Activated gamma-delta T cell treated with anti-CD3 and anti-CD28 coated beads, Interleukin-2, amount 50 U/mL, for 16 hours (primary cell): ENCODE measurements around the gene EGFL7.

Experiments used
- DNase-seq: peaks from one replicate; pipeline ENCODE4 v3.0.0-alpha.2; 2020; ENCODE audit warnings: low read depth

Gene EGFL7

GRCh38 chr9:136659861-136660784 is 2.6 kb upstream of the EGFL7 start:
- DNase-seq, result no peak

- DNase-seq, result no peak
Measured at GRCh38 chr9:136660971-136661550, 1.7 kb upstream of the EGFL7 start.

DNA sequence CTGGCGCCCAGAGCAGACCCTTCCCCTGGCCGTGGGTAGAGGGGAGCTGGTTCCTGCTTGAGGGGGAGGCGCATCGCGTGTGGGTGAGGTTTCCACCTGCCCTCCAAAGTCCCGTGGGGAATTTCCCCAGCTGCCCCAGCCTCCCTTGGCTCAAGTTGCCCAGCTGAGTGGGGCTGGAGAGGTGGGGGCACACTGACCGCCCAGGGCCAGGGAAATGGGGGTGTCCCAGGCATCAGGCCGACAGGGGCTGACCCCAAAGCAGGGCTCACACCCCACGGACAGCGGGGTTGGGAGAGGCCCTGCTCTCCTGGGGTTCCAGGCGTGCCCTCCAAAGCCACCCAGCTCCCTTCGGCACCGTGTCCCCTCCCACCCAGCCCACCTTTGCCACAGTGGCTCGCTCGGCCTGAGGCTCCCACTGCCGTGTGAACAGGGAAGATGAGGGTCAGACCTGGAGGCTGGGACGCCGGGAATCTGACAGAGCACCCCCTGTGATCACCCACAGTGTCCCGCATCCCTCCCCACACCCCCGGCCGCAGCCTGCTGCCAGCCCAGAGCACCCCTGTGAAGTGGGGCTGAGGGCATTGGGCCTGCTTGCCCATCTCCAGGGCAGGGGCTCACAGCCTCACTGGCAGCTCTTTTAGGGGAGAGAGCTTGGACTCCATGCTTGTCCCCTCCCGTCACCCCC is 933 bp upstream of the EGFL7 start:
- no peak for DNase-seq

DNA sequence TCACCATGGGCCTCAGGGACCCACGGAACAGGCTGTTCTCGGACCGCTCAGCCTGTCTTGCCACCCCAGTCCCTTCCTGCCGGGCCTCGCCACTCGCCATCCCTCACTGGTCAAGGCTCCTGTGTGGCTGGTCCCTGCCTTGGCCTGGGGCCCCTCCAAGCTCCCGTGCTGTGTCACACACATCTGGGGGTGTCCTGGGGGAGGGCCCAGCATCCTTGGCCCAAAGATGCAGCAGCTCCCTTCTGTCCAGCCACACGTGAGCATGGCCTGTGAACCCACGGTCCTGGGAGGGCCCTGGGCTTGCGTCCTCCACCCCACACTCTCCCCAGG is 425 bp upstream of the EGFL7 start:
- DNase-seq, result no peak

DNA sequence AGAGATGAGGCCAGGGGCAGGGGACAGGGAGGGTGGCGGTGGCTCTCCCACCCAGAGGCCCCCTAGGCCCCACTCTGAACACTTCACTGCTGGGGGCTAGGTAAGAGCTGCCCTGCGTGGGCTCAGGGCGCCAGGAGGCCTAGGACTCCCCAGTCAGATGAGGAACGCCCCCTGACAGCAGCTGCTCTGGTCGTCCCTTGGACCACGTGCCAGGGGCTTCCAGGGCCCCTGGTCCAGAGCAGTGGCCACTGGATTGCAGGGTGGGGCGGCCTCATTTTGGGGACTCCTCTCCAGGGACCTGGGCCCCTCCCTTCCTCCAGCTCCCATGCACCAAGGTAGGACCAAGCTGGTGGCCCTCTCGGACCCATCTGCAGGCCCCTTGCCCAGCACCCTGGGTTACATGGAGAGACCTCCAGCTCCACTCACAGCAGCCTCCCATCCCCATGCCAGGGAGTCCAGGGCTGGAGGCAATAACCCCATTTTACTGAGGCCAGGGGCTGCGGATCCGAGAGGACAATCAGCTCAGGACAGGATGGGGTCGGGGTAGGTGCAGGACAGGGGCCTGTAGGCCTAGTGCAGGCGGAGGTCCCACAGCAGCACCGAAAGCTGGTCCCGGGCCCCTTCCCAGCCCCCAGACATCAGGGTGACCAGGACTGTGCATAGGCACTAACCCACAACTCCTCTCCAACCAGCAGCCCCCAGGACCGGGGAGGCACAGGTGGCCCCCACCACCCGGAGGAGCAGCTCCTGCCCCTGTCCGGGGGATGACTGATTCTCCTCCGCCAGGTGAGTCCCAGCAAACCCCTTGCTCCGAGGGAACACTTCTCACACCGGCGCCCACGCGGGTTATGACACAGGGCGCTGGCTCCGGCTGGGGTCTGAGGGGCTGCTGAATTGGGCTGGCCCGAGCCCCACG is 1.5 kb downstream of the EGFL7 start:
- DNase-seq, result no peak

- DNase-seq, result no peak
Measured at GRCh38 chr9:136665111-136665703, 2.5 kb downstream of the EGFL7 start.

GRCh38 chr9:136665704-136666371 is 3.1 kb downstream of the EGFL7 start:
- DNase-seq, result no peak

DNA sequence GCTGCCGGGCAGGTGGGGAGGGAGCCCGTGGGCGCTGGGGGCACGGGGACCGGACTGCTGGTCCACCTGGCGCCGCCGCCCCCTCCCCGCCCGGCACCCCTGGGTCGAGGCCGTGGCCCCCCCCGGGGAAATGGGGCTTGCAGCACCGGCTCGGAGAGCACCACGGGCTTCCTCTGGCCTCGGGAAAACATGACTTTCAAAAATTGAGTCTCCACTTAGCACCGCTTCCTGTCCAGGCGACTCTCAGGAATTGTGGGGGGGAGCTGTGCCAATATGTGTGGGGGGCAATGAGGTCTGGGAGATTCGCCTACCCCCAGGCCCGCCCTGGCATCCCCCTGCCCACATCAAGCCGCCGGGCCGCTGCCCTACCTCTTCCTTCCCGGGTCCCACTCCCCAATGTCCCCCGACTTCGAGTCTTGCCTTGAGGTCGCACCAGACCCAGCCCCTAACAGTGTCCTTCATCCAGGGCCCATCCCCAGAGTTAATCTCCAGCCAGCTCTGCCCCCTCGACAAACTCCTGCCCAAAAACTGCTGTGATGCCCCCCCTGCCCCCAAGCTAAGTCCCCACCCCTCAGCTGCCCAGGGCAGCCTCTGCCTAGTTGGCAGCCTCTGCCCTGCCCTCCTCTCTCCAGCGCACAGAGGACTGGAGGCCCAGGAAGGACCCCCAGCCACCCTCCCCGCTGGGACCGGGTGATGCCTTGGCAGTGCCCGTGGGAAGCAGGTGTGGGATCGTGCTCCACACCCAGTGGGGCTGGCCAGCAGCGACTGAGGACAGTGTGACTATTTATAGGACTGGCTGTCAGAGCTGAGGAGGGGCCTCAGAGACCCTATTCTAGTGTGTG is 3.9 kb downstream of the EGFL7 start:
- no peak for DNase-seq

DNA sequence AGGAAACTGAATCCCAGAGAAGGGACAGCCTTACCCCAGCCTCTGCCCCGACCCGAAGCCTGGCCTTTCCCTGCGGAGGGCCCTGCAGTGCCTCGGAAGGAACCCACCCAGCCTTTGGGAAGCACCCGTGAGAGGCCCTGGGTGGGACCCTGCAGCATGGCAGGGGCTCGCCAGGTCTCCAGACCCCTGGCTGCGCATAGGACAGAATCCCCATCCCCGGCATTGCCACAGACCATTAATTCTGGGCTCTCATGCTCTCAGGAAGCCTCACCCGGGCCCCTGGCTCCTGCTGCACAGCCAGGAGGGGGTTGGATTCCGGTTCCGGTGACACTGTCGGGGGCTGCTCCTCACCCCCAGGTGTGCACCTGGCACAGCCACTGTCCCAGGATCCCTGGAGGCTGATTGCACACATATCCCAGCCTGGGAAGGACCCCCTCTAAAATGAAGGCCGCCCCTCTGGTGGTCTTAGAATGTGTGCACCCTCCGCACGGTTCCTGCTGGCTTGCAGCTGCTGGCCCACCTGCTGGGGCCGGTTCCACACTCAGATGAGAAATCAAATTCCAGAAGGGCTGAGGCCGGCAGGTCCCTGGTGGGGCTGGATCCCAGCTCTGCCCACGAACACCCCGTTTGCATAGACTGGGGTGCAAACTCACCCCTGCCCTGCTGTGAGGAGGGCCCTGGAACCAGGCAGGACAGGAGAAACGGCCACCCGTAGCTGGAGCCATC is 4.7 kb downstream of the EGFL7 start:
- DNase-seq, result no peak

DNA sequence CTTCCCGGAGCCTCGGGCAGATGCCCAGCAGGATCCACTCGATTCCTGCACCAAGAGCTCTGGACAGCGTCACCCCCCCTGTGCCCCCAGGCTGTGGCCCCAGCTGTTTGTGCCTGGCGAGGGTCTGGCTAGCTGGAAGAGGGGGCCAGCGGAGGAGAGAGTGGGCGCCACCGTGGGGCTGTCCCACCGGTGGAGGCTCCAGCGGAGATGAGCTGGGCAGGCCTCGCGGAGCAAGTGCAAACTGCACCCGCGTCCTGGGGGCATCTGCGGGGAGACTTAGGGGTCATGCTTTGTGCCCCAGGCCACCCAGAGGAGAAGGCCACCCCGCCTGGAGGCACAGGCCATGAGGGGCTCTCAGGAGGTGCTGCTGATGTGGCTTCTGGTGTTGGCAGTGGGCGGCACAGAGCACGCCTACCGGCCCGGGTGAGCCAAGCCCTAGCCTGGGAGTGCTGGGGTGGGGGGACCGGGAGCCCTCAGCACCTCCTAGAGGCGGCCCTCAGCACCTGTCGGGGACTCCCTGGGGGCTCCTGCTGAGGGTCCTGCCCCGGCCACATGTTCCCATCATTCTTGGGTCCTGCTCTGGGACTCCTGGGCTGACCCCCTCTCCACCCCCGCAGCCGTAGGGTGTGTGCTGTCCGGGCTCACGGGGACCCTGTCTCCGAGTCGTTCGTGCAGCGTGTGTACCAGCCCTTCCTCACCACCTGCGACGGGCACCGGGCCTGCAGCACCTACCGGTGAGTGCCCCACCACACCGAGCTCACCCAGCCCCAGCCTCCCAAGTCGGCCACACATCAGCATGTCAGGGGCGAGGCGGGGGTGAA is 5.4 kb downstream of the EGFL7 start:
- no peak for DNase-seq

DNA sequence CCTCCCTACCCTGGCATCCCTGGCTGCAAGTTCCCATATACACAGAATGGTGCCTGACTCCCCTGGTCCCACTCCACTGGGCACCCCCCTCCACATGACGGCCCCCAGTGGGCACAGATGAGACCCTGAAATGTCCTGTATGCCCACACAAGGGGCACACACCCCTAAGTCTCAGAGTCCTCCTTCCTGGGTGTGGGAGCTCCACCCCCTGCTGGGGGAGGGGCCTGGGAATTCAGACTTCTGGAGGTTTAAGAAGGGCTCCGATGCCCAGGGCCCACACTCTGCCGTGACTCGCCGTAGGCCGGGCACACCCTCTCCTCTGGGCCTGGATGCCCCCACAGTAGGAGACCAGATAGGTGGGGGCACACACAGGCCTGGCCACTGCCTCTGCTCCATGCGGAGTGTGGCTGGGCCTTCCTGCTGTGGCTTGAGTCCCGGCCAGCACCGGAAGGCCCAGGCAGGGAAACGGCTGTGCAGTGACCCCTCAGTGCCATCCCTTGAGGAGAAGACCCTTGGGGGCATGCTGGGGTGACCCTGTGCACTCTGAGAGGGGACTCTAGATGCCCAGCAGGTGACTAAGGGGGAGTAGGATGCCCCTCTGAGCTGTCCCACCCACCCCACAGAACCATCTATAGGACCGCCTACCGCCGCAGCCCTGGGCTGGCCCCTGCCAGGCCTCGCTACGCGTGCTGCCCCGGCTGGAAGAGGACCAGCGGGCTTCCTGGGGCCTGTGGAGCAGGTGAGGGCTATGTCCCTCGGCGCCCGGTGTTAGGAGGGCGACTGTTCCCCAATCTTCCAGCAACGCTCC is 6.5 kb downstream of the EGFL7 start:
- DNase-seq, result no peak

DNA sequence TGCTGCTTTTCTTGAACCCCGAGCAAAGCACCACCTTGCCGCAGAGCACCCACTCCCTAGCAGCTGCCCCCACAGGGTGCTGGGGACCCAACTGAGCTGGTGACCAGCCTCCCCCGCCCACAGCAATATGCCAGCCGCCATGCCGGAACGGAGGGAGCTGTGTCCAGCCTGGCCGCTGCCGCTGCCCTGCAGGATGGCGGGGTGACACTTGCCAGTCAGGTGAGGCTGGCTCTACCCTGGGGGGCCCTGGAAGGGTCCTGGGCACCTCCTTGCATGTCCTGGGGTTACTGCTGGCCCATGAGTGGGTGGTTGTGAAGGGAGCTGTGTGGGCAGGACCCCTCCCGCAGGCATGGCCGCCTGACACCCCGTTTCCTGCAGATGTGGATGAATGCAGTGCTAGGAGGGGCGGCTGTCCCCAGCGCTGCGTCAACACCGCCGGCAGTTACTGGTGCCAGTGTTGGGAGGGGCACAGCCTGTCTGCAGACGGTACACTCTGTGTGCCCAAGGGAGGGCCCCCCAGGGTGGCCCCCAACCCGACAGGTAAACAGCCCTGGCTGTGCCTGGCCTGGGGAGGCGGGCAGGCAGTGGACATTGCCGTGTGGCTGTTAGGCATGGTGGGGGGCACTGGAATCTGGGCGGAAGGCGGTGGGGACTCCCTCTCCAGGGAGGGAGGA is 7.2 kb downstream of the EGFL7 start:
- DNase-seq, result no peak

DNA sequence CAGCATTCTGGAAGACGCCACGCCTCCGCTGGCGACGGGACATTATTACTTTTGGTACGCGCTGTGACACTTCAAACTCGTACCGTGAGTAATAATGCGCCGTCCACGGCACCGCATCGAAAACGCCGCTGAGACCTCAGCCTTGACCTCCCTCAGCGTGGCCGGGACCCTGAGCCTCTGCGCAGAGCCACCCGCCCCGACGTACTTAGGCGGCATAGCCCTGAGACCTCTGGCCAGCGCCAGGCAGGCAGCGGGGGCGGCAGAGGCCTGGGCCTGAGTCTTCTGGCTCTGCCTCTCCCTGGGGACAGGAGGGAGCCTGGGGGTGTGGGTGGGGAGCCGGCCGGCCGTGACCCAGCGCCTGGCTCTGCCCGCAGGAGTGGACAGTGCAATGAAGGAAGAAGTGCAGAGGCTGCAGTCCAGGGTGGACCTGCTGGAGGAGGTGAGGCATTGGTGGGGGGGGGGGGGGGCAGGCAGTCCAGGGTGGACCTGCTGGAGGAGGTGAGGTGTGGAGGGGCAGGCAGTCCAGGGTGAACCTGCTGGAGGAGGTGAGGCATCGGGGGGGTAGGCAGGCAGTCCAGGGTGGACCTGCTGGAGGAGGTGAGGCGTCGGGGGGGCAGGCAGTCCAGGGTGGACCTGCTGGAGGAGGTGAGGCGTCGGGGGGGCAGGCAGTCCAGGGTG is 8.0 kb downstream of the EGFL7 start:
- DNase-seq, result no peak

DNA sequence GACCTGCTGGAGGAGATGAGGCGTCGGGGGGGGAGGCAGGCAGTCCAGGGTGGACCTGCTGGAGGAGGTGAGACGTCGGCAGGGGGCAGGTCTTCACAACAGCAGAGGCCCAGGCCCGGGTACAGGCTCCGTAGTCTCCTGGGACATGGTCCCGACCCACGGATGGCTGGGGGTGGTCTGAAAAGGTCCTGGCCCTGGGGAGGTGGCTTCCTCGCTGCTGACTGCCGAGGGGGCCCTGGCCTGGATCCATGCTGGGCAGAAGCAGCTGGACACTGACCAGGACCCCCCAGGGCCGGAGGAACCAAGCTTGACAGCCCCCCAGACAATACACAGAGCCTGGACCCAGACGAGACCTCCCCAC is 8.5 kb downstream of the EGFL7 start:
- DNase-seq, result no peak

GRCh38 chr9:136671646-136672430 is 9.1 kb downstream of the EGFL7 start:
- no peak for DNase-seq
